ENCODE measurements around the gene MSMP. TPM values are rescaled to one million over a fixed set of nuclear protein-coding genes. Genes with fewer than 3 reads are reported as not detected.
A peak's percentile ranks its signal among the peaks of the same experiment; 100 is the strongest.

The MSMP gene
- total and polyA plus RNA-seq, 9 of the 15 experiments (the other 6 are each of a cell fraction or from before 2014, with no cell fraction given) = 0.60 TPM; not detected in 8

- no peak for TF ChIP-seq DLX4 (CRISPR knock-in tag; IDR thresholded peaks at IDR 0.05)
- no peak for TF ChIP-seq CBX5 (IDR thresholded peaks at IDR 0.05; ENCODE audit: borderline replicate concordance, low read depth)
- no peak for TF ChIP-seq ZNF644 (tag; IDR thresholded peaks at IDR 0.05; ENCODE audit: low read depth)
- TF ChIP-seq NR4A1 (CRISPR knock-in tag; IDR thresholded peaks at IDR 0.05) = no peak
- TF ChIP-seq NR4A1 (tag; IDR thresholded peaks at IDR 0.05) = no peak
- no peak for TF ChIP-seq CAMTA2 (CRISPR knock-in tag; conservative IDR thresholded peaks at IDR 0.05)
- no peak for TF ChIP-seq HOMEZ (CRISPR knock-in tag; IDR thresholded peaks at IDR 0.05)
- TF ChIP-seq POLR3A (IDR thresholded peaks at IDR 0.05; ENCODE audit: borderline replicate concordance, extremely low read depth, insufficient read depth, insufficient read length) = no peak
- peak; percentile 81 for TF ChIP-seq JUND (IDR thresholded peaks at IDR 0.05; ENCODE audit: borderline replicate concordance, low read depth, low read length)
- TF ChIP-seq JUND (tag; IDR thresholded peaks at IDR 0.05; ENCODE audit: borderline replicate concordance, low read depth, low read length) = peak; percentile 56; the same call in 1 of the 3 replicates
- no peak for TF ChIP-seq KLF6 (CRISPR knock-in tag; IDR thresholded peaks at IDR 0.05; ENCODE audit: borderline replicate concordance)
- peak; percentile 10; the same call in 1 of the 2 replicates for TF ChIP-seq EGR1 (conservative IDR thresholded peaks at IDR 0.05)
- no peak for TF ChIP-seq CBX2 (IDR thresholded peaks at IDR 0.05; ENCODE audit: insufficient read depth, low read length, poor library complexity, severe bottlenecking)
- no peak for TF ChIP-seq KDM2B (CRISPR knock-in tag; IDR thresholded peaks at IDR 0.05)
- TF ChIP-seq CREBBP (IDR thresholded peaks at IDR 0.05; ENCODE audit: low read depth, low read length) = no peak
- no peak for TF ChIP-seq SLC30A9 (CRISPR knock-in tag; IDR thresholded peaks at IDR 0.05)
- no peak for TF ChIP-seq IRF2 (CRISPR knock-in tag; IDR thresholded peaks at IDR 0.05)
- TF ChIP-seq CLOCK (CRISPR knock-in tag; IDR thresholded peaks at IDR 0.05; ENCODE audit: borderline replicate concordance) = no peak
- no peak for TF ChIP-seq HSF4 (CRISPR knock-in tag; IDR thresholded peaks at IDR 0.05; ENCODE audit: borderline replicate concordance)
- no peak for TF ChIP-seq MBD2 (IDR thresholded peaks at IDR 0.05; ENCODE audit: borderline replicate concordance, low read depth)
- TF ChIP-seq ZNF75A (CRISPR knock-in tag; IDR thresholded peaks at IDR 0.05) = no peak
- TF ChIP-seq MXI1 (IDR thresholded peaks at IDR 0.05; ENCODE audit: low read depth, low read length) = no peak
- TF ChIP-seq ZEB2 (IDR thresholded peaks at IDR 0.05) = no peak
- TF ChIP-seq SMARCA4 (IDR thresholded peaks at IDR 0.05) = peak; percentile 73
- no peak for TF ChIP-seq ARHGAP35 (IDR thresholded peaks at IDR 0.05; ENCODE audit: partially characterized antibody)
- no peak for TF ChIP-seq CREB1 (IDR thresholded peaks at IDR 0.05)
- no peak for TF ChIP-seq CREB1 (CRISPR knock-in tag; IDR thresholded peaks at IDR 0.05)
- peak; percentile 52; the same call in 1 of the 2 replicates for TF ChIP-seq TCF3 (CRISPR knock-in tag; IDR thresholded peaks at IDR 0.05)
- TF ChIP-seq FOXP1 (CRISPR knock-in tag; IDR thresholded peaks at IDR 0.05) = no peak
- TF ChIP-seq BRD4 (IDR thresholded peaks at IDR 0.05) = no peak
Measured at GRCh38 chr9:35727676-35728040, 26.4 kb downstream of the MSMP start (continued).

Data from K562 (cell line).